B cell (primary cell): ENCODE results near the gene CCDC78. TPM values are rescaled to one million over a fixed set of nuclear protein-coding genes. Genes with fewer than 3 reads are reported as not detected.

Experiments used
- ATAC-seq: fragments of 200-7000 bp; cut with Tn5 transposase; one replicate; pipeline ENCODE4 v1.10.0; 2021; ENCODE audit warnings: low read depth, mild to moderate bottlenecking, moderate number of reproducible peaks, moderate library complexity
- CTCF ChIA-PET: fragments of 350-600 bp; sonication (Branson Sonifier 250); formaldehyde crosslinking; loops from one replicate; lab custom pipeline; 2021; ENCODE audit warnings: antibody characterized with exemption, inconsistent platforms; lab: Charles Lee
- POLR2A ChIA-PET: fragments of 350-600 bp; sonication (Branson Sonifier 250); formaldehyde crosslinking; loops from one replicate; lab custom pipeline; 2021; ENCODE audit warnings: antibody characterized with exemption; lab: Charles Lee
- DNase-seq: peaks from one replicate; pipeline ENCODE4 v3.0.0; 2013
- H2AFZ ChIP-seq: 2 replicates; pipeline ENCODE4 v1.6.1; 2012; ENCODE audit warnings: mild to moderate bottlenecking, low read depth, low read length; ENCODE audit not compliant: insufficient read depth, poor library complexity, severe bottlenecking
- H3K27ac ChIP-seq, 2 donors: 1 replicate in 1 of 2; 2 replicates in 1 of 2; pipeline ENCODE4 v1.5.1; 2012 to 2013; ENCODE audit warnings: low read length in 2 of 2, mild to moderate bottlenecking in 2 of 2, moderate library complexity in 1 of 2
- H3K27me3 ChIP-seq, 4 experiments: fragments of 200-600 bp in 1 of 4; sonication (generic) in 1 of 4; replicated peaks in 1 of 4; 1 replicate in 2 of 4; 2 replicates in 2 of 4; pipeline versions ENCODE4 v1.6.1 to v1.7.0; 2013 to 2016; ENCODE audit warnings: low read length in 3 of 4, mild to moderate bottlenecking in 2 of 4, mixed read lengths in 1 of 4, moderate library complexity in 1 of 4; ENCODE audit not compliant: insufficient read depth in 4 of 4, control insufficient read depth in 3 of 4; ENCODE audit errors: control extremely low read depth in 1 of 4
- H3K36me3 ChIP-seq, 2 experiments: replicated peaks in 1 of 2; 1 replicate in 1 of 2; 2 replicates in 1 of 2; pipeline versions ENCODE4 v1.6.1 to v1.7.1; 2013; ENCODE audit warnings: low read length in 1 of 2; ENCODE audit not compliant: insufficient read depth in 2 of 2, control insufficient read depth in 1 of 2; ENCODE audit errors: control extremely low read depth in 1 of 2, extremely low read depth in 1 of 2
- H3K4me1 ChIP-seq, 2 donors: fragments of 200-600 bp in 1 of 2; sonication (generic) in 1 of 2; 1 replicate in 1 of 2; 2 replicates in 1 of 2; pipeline versions ENCODE4 v1.5.1 to v1.6.1; 2013 to 2017; ENCODE audit warnings: low read length in 2 of 2; ENCODE audit not compliant: control insufficient read depth in 2 of 2, insufficient read depth in 2 of 2
- H3K4me2 ChIP-seq: replicated peaks from 2 replicates; pipeline ENCODE3; 2012; ENCODE audit warnings: mild to moderate bottlenecking, low read depth, low read length; ENCODE audit not compliant: poor library complexity, severe bottlenecking
- H3K4me3 ChIP-seq, 5 experiments: fragments of 200-600 bp in 1 of 5; sonication (generic) in 1 of 5; 1 replicate in 3 of 5; 2 replicates in 2 of 5; pipeline versions ENCODE4 v1.5.1 to v1.7.0; 2011 to 2016; ENCODE audit warnings: low read length in 4 of 5, mild to moderate bottlenecking in 4 of 5, low read depth in 2 of 5, control low read depth in 1 of 5, moderate library complexity in 1 of 5; ENCODE audit not compliant: insufficient read depth in 1 of 5; ENCODE audit errors: control extremely low read depth in 1 of 5, extremely low read depth in 1 of 5
- H3K79me2 ChIP-seq: fragments of 200-600 bp; sonication (generic); one replicate; pipeline ENCODE4 v1.6.0; 2016; ENCODE audit warnings: low read length; ENCODE audit not compliant: control insufficient read depth, insufficient read depth
- H3K9ac ChIP-seq: fragments of 200-600 bp; sonication (generic); 2 replicates; pipeline ENCODE4 v1.6.1; 2017; ENCODE audit warnings: mild to moderate bottlenecking, low read length, moderate library complexity
- H3K9me3 ChIP-seq, 3 donors: one replicate each; pipeline versions ENCODE4 v1.6.1 to v1.7.1; 2013; ENCODE audit warnings: low read length in 2 of 3; ENCODE audit not compliant: control insufficient read depth in 2 of 3, insufficient read depth in 1 of 3; ENCODE audit errors: control extremely low read depth in 1 of 3
- H4K20me1 ChIP-seq: 2 replicates; pipeline ENCODE4 v1.6.0; 2012; ENCODE audit warnings: mild to moderate bottlenecking, low read length; ENCODE audit not compliant: insufficient read depth, control insufficient read depth, poor library complexity, severe bottlenecking
- H3K27ac Mint-ChIP-seq: one replicate; pipeline ENCODE4 v1.8.0; 2021; ENCODE audit warnings: mixed read lengths
- H3K27me3 Mint-ChIP-seq: one replicate; pipeline ENCODE4 v1.8.0; 2021; ENCODE audit warnings: mixed read lengths
- H3K4me1 Mint-ChIP-seq: one replicate; pipeline ENCODE4 v1.8.0; 2021; ENCODE audit warnings: mixed read lengths
- H3K4me3 Mint-ChIP-seq: one replicate; pipeline ENCODE4 v1.8.0; 2021; ENCODE audit warnings: mixed read lengths
- H3K9me3 Mint-ChIP-seq: one replicate; pipeline ENCODE4 v1.8.0; 2022; ENCODE audit warnings: mixed read lengths; ENCODE audit not compliant: insufficient read depth
- EZH2 ChIP-seq: IDR thresholded peaks from 2 replicates; pipeline ENCODE4 v1.6.1; 2012; ENCODE audit warnings: borderline replicate concordance, low read depth, mild to moderate bottlenecking, moderate library complexity, low read length; ENCODE audit not compliant: insufficient read depth, poor library complexity, severe bottlenecking
- WGBS: methylation state at CpG from one replicate; pipeline ENCODE4 v1.1.5; 2013; ENCODE audit warnings: missing lambda C conversion rate; ENCODE audit not compliant: insufficient coverage; 5-methylcytosine and 5-hydroxymethylcytosine counted together
- intact Hi-C: fragments of 100-400 bp; cut with micrococcal nuclease; formaldehyde crosslinking; loops from one replicate; pipeline ENCODE4 v1.10.0; 2022
- polyA plus RNA-seq: library from polyadenylated mRNA; depleted of rRNA; stranded (reverse); fragments of >200 nt; gene quantifications from 2 replicates; pipeline ENCODE4 v1.2.3, GENCODE V29; 2012
- total RNA-seq, 2 donors: library from RNA; stranded (reverse); fragments of 120-200 nt in 1 of 2; gene quantifications; 1 replicate in 1 of 2; 2 replicates in 1 of 2; pipeline versions ENCODE4 v1.2.3 to v1.2.4, GENCODE V29; 2013 to 2022
- TF ChIP-seq, protein P1 (sequence below): fragments of 200-600 bp; IDR thresholded peaks from one replicate; pipeline ENCODE4 v1.8.0; 2022; ENCODE audit warnings: antibody characterized with exemption, mild to moderate bottlenecking

The CCDC78 gene
- total and polyA plus RNA-seq, 2 donors (not counting 1 experiment from before 2014, with no cell fraction given), result 11.8 to 34.2 TPM

DNA sequence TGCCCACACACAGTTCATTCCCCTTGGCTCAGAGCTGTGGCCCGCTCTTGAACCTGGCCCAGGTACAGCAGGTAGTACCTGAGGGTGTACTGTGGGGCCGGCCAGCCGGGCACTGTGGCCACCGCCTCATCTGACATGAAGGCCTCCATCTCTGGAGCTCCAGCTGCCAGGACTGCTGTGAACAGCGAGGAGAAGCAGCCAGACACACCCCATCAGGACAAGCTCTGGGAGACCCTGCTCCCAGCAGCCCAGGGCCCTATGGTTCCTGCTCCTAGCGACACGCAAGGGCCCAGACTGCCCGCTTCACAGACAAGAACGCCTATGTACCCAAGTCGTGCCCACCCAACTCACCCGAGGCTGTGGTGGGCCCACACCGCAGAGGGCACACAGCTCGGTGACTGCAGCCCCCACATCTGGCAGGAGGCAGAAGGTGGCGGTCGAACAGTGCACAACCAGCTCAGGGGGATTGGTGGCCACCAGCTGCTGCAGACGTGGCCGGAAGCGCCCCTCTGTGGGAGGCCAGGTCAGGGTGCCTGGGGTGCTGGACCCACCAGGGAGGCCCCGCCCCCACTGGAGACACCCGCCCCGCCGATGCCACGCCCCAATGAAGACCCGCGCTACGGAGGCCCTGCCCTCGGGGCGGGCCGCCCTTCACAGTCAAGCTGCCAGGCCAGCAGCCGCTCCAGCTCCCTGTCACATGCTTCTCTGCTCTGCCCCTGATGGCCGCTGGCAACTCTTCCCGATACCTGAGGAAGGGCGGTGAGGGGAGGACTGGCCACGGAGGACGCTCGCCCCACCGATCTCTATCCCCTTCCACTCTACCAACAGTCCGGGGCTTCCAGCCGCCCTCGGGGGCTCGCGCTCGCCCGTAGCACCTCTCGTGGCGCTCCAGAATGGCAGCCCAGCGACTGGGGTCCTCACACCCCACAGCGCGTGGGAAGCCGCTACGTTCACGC is 47.1 kb downstream of the CCDC78 start:
- Histone ChIP-seq H2AFZ (peak overlapping the region; percentile 85), H3K4me2 (peak overlapping the region; percentile 99), H3K27ac (peak overlapping the region in 1 of 2 donors; percentile 30), H4K20me1 (peaks cover 31% of the 10 kb centered on the region), H3K4me3 (peak overlapping the region in 4 of 5 experiments; percentile 46 to 72 (median 58)), H3K27me3 (peaks cover 0 to 25% (median 11%) of the 10 kb centered on the region in 4 experiments), H3K9ac (peak overlapping the region; percentile 73), H3K9me3 (peaks cover 0 to 7% (median 0%) of the 10 kb centered on the region in 3 donors), H3K79me2 (peaks cover 29% of the 10 kb centered on the region), H3K4me1 (peaks cover 29 to 61% of the 10 kb centered on the region in 2 donors), H3K36me3 (peaks cover 0 to 17% of the 10 kb centered on the region in 2 experiments)
- H3K27me3 Mint-ChIP-seq, result peaks cover 6% of the 10 kb centered on the region
- ChIA-PET POLR2A (no interaction called here), CTCF (no interaction called here)
- H3K4me1 Mint-ChIP-seq, result peaks cover 42% of the 10 kb centered on the region
- intact Hi-C loops, result loop anchor here (1.0 to 5.0 kb wide), 4 partner anchors 11 to 998 kb away; partner anchors contain the start of genes JPT2, METTL26 and RHOT2
- 28% methylated on average over 50 of the region's 52 CpGs for WGBS
- TF ChIP-seq, protein P1, sequence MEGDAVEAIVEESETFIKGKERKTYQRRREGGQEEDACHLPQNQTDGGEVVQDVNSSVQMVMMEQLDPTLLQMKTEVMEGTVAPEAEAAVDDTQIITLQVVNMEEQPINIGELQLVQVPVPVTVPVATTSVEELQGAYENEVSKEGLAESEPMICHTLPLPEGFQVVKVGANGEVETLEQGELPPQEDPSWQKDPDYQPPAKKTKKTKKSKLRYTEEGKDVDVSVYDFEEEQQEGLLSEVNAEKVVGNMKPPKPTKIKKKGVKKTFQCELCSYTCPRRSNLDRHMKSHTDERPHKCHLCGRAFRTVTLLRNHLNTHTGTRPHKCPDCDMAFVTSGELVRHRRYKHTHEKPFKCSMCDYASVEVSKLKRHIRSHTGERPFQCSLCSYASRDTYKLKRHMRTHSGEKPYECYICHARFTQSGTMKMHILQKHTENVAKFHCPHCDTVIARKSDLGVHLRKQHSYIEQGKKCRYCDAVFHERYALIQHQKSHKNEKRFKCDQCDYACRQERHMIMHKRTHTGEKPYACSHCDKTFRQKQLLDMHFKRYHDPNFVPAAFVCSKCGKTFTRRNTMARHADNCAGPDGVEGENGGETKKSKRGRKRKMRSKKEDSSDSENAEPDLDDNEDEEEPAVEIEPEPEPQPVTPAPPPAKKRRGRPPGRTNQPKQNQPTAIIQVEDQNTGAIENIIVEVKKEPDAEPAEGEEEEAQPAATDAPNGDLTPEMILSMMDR, result no peak
- TF ChIP-seq EZH2, result no peak
- H3K4me3 Mint-ChIP-seq, result peak overlapping the region; percentile 88
- H3K9me3 Mint-ChIP-seq, result no peaks in the 10 kb centered on the region
- H3K27ac Mint-ChIP-seq, result peak overlapping the region; percentile 80
- DNase-seq (peak; percentile 47), ATAC-seq (no peak)
